SU-DHL-6 (cell line): ENCODE results near the gene MTMR2.
"Not testable (repeated sequence)": the region's sequence is repeated elsewhere in the genome, so short reads cannot be mapped to it uniquely, and the experiment has no call there.

Source experiments
- EZH2phosphoT487 ChIP-seq: fragments of 200-600 bp; sonication (generic), shearing (Covaris generic); conservative IDR thresholded peaks from 2 replicates; pipeline ENCODE4 v1.6.1; 2018; ENCODE audit warnings: mild to moderate bottlenecking, antibody characterized with exemption, low read length, moderate library complexity, mixed read lengths
- TF ChIP-seq, protein P1 (sequence below): fragments of 200-600 bp; sonication (generic); IDR thresholded peaks from one replicate; pipeline ENCODE4 v1.5.1; 2017; ENCODE audit warnings: antibody characterized with exemption, mild to moderate bottlenecking, low read length, moderate library complexity; ENCODE audit not compliant: insufficient read depth, poor library complexity, severe bottlenecking

DNA sequence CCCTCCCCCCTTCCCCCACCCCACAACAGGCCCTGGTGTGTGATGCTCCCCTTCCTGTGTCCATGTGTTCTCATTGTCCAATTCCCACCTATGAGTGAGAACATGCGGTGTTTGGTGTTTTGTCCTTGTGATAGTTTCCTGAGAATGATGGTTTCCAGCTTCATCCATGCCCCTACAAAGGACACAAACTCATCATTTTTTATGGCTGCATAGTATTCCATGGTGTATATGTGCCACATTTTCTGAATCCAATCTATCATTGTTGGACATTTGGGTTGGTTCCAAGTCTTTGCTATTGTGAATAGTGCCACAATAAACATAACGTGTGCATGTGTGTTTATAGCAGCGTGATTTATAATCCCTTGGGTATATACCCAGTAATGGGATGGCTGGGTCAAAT is 53.0 kb downstream of the MTMR2 start:
- TF ChIP-seq, protein P1, sequence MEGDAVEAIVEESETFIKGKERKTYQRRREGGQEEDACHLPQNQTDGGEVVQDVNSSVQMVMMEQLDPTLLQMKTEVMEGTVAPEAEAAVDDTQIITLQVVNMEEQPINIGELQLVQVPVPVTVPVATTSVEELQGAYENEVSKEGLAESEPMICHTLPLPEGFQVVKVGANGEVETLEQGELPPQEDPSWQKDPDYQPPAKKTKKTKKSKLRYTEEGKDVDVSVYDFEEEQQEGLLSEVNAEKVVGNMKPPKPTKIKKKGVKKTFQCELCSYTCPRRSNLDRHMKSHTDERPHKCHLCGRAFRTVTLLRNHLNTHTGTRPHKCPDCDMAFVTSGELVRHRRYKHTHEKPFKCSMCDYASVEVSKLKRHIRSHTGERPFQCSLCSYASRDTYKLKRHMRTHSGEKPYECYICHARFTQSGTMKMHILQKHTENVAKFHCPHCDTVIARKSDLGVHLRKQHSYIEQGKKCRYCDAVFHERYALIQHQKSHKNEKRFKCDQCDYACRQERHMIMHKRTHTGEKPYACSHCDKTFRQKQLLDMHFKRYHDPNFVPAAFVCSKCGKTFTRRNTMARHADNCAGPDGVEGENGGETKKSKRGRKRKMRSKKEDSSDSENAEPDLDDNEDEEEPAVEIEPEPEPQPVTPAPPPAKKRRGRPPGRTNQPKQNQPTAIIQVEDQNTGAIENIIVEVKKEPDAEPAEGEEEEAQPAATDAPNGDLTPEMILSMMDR, result not testable (repeated sequence)
- TF ChIP-seq EZH2phosphoT487, result not testable (repeated sequence)
